Keratinocyte (primary cell): ENCODE results near the gene CAMSAP1. TPM values are rescaled to one million over a fixed set of nuclear protein-coding genes. Genes with fewer than 3 reads are reported as not detected.

Experiments
- DNase-seq: peaks from one replicate; pipeline ENCODE4 v3.0.0-alpha.2; 2011; ENCODE audit warnings: low read depth, missing footprints, low spot score
- FAIRE-seq: peaks from 2 replicates; lab custom pipeline; 2011; peaks lifted over from hg19 to GRCh38; lab: Jason Lieb, UNC
- H2AFZ ChIP-seq: 2 replicates; pipeline ENCODE4 v1.6.0; 2012; ENCODE audit warnings: low read length, control low read depth, inconsistent platforms; ENCODE audit not compliant: control insufficient read depth
- H3K27ac ChIP-seq: 2 replicates; pipeline ENCODE4 v1.5.1; 2011; ENCODE audit warnings: low read length; ENCODE audit not compliant: control insufficient read depth, insufficient read depth
- H3K27me3 ChIP-seq: 3 replicates; pipeline ENCODE4 v1.6.0; 2011; ENCODE audit warnings: low read length; ENCODE audit not compliant: control insufficient read depth, insufficient read depth; ENCODE audit errors: extremely low read depth
- H3K36me3 ChIP-seq, 2 experiments: 2 replicates in 1 of 2; 3 replicates in 1 of 2; pipeline ENCODE4 v1.5.1; 2011; ENCODE audit warnings: low read length in 2 of 2, mild to moderate bottlenecking in 1 of 2; ENCODE audit not compliant: control insufficient read depth in 2 of 2, insufficient read depth in 2 of 2; ENCODE audit errors: extremely low read depth in 1 of 2
- H3K4me1 ChIP-seq: 3 replicates; pipeline ENCODE4 v1.5.1; 2011; ENCODE audit warnings: low read length; ENCODE audit not compliant: control insufficient read depth, insufficient read depth; ENCODE audit errors: extremely low read depth
- H3K4me2 ChIP-seq: 3 replicates; pipeline ENCODE4 v1.6.0; 2011; ENCODE audit warnings: low read depth, low read length; ENCODE audit not compliant: control insufficient read depth, insufficient read depth; ENCODE audit errors: extremely low read depth
- H3K4me3 ChIP-seq, 3 experiments: fragments of 200-600 bp in 1 of 3; sonication (generic) in 1 of 3; 2 replicates in 2 of 3; 3 replicates in 1 of 3; pipeline ENCODE4 v1.5.1; 2011 to 2016; ENCODE audit warnings: low read length in 3 of 3, mild to moderate bottlenecking in 3 of 3, control low read depth in 2 of 3, inconsistent platforms in 1 of 3, low read depth in 1 of 3, mixed read lengths in 1 of 3, mixed run types in 1 of 3, moderate library complexity in 1 of 3; ENCODE audit not compliant: control insufficient read depth in 2 of 3, insufficient read depth in 2 of 3; ENCODE audit errors: extremely low read depth in 1 of 3
- H3K79me2 ChIP-seq: 2 replicates; pipeline ENCODE4 v1.6.0; 2012; ENCODE audit warnings: low read length; ENCODE audit not compliant: control insufficient read depth, insufficient read depth
- H3K9ac ChIP-seq: 3 replicates; pipeline ENCODE4 v1.6.0; 2011; ENCODE audit warnings: low read length; ENCODE audit not compliant: control insufficient read depth, insufficient read depth; ENCODE audit errors: extremely low read depth
- H3K9me1 ChIP-seq: 3 replicates; pipeline ENCODE4 v1.6.0; 2011; ENCODE audit warnings: low read length; ENCODE audit not compliant: control insufficient read depth, insufficient read depth; ENCODE audit errors: extremely low read depth
- H3K9me3 ChIP-seq: 2 replicates; pipeline ENCODE4 v1.5.1; 2012; ENCODE audit warnings: low read depth, low read length; ENCODE audit not compliant: control insufficient read depth
- H4K20me1 ChIP-seq: 3 replicates; pipeline ENCODE4 v1.6.0; 2011; ENCODE audit warnings: low read length; ENCODE audit not compliant: control insufficient read depth, insufficient read depth; ENCODE audit errors: extremely low read depth
- EZH2 ChIP-seq: IDR thresholded peaks from one replicate; pipeline ENCODE4 v1.6.1; 2012; ENCODE audit warnings: inconsistent platforms, mild to moderate bottlenecking, low read length, moderate library complexity
- dilution Hi-C: fragments of 300-500 bp; cut with MboI; formaldehyde crosslinking; loops from one replicate; pipeline ENCODE4 v1.7.0; 2020; ENCODE audit warnings: low sequenced_read_pairs; ENCODE audit not compliant: extremely low pct_ligation_motif_present
- polyA plus RNA-seq, 5 experiments: library from polyadenylated mRNA; depleted of rRNA in 3 of 5; stranded (reverse) in 3 of 5; stranded (forward) in 1 of 5; unstranded in 1 of 5; fragments of >200 nt; gene quantifications; 1 replicate in 1 of 5; 2 replicates in 3 of 5; 3 replicates in 1 of 5; pipeline versions ENCODE4 v1.2.1 to v1.2.3, GENCODE V29; 2011 to 2012; ENCODE audit warnings: missing spikeins in 2 of 5, low read depth in 1 of 5, low replicate concordance in 1 of 5
- TF ChIP-seq, protein P1 (sequence below), 3 experiments: IDR thresholded peaks in 1 of 3; conservative IDR thresholded peaks in 1 of 3; optimal IDR thresholded peaks in 1 of 3; 2 replicates in 2 of 3; 3 replicates in 1 of 3; pipeline versions ENCODE3 to v1.5.1; 2011; ENCODE audit warnings: low read length in 3 of 3, mild to moderate bottlenecking in 3 of 3, moderate library complexity in 2 of 3, control low read depth in 1 of 3, inconsistent platforms in 1 of 3; ENCODE audit not compliant: insufficient read depth in 2 of 3; ENCODE audit errors: extremely low read depth in 1 of 3

CAMSAP1 gene
- polyA plus RNA-seq, 1 donor (not counting 4 experiments of a cell fraction or from before 2014, with no cell fraction given): 8.3 TPM

DNA sequence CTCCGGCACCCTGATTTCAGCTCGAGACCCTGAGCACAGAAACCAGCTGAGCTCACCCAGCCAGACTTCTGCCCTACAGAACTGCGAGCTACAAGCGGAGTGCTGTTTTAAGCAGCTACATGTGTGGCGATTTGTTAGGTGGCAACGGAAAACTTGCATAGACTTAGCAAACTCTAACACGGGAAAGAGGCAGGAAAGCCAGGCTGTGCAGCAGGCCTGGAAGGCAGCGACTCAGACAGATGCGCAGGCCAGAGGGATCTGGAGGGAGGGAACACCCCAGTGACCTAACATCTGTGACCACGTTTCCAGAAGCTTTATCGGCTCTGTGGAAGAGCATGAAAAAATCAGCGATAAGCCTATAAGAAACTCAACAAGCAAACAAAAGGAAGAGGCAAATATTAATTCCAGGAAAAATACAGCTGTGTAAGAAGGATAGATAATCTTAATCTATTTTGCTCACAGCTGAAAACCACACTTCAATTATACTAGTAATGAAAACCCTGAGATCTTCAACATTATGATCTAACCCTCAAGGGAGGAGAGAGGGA lies 42.9 kb upstream of the CAMSAP1 start:
- Histone ChIP-seq H3K4me2 (peak overlapping the region; percentile 25), H3K79me2 (peaks cover 1% of the 10 kb centered on the region), H3K4me3 (no peak overlapping the region), H3K9me3 (no peaks in the 10 kb centered on the region), H3K27me3 (no peaks in the 10 kb centered on the region), H3K36me3 (peaks cover 17 to 39% of the 10 kb centered on the region in 2 experiments), H2AFZ (no peak overlapping the region), H3K9me1 (no peaks in the 10 kb centered on the region), H4K20me1 (no peaks in the 10 kb centered on the region), H3K27ac (peak overlapping the region; percentile 95), H3K4me1 (peaks cover 43% of the 10 kb centered on the region), H3K9ac (peak overlapping the region; percentile 61)
- no peak for DNase-seq
- dilution Hi-C loops: no loop called here
- FAIRE-seq: no peak
- no peak for TF ChIP-seq EZH2
- TF ChIP-seq, protein P1, sequence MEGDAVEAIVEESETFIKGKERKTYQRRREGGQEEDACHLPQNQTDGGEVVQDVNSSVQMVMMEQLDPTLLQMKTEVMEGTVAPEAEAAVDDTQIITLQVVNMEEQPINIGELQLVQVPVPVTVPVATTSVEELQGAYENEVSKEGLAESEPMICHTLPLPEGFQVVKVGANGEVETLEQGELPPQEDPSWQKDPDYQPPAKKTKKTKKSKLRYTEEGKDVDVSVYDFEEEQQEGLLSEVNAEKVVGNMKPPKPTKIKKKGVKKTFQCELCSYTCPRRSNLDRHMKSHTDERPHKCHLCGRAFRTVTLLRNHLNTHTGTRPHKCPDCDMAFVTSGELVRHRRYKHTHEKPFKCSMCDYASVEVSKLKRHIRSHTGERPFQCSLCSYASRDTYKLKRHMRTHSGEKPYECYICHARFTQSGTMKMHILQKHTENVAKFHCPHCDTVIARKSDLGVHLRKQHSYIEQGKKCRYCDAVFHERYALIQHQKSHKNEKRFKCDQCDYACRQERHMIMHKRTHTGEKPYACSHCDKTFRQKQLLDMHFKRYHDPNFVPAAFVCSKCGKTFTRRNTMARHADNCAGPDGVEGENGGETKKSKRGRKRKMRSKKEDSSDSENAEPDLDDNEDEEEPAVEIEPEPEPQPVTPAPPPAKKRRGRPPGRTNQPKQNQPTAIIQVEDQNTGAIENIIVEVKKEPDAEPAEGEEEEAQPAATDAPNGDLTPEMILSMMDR (optimal IDR thresholded peaks at IDR 0.05 in 1 of 3, IDR thresholded peaks at IDR 0.05 in 1 of 3, conservative IDR thresholded peaks at IDR 0.05 in 1 of 3; ENCODE audit: extremely low read depth in 1 of 3, insufficient read depth in 2 of 3, low read length in 3 of 3): no peak

DNA sequence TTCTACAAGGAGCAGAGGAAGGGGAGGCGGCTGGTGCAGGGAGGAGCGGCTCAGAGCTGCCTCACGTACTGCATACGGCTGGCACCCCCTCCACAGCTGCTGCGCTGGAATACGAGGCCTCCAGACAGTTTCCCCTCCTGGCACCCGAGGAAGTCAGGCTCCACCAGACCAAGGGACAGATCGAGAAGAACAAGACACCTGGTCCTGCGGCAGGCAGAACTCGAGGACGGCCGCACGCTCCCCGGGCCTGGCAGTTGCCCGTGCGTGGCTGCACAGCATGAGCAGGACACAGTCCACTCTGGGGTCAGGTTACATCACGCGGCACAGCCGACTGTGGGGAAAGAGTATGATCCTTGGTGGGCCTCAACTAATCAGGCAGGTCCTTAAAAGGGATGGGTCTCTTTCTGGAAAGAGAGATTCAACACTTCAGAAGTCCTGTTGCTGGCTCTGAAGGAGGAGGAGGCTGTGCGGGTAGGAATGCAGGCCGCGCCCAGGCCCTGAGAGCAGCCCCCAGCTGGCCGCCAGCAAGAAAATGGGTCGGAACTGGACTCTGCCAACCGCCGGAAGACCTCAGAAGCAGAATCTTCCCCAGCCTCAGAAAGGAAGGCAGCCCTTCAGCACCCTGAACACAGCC lies 42.3 kb upstream of the CAMSAP1 start:
- Histone ChIP-seq H3K9me1 (no peaks in the 10 kb centered on the region), H3K9me3 (no peaks in the 10 kb centered on the region), H2AFZ (no peak overlapping the region), H3K4me1 (peaks cover 43% of the 10 kb centered on the region), H3K9ac (peak overlapping the region; percentile 61), H3K79me2 (peaks cover 1% of the 10 kb centered on the region), H3K4me2 (peak overlapping the region; percentile 32), H4K20me1 (no peaks in the 10 kb centered on the region), H3K27ac (peak overlapping the region; percentile 95), H3K4me3 (no peak overlapping the region), H3K36me3 (peaks cover 15 to 43% of the 10 kb centered on the region in 2 experiments), H3K27me3 (no peaks in the 10 kb centered on the region)
- DNase-seq (no peak), FAIRE-seq (no peak)
- dilution Hi-C loops: no loop called here
- TF ChIP-seq EZH2: no peak
- TF ChIP-seq, protein P1 (optimal IDR thresholded peaks at IDR 0.05 in 1 of 3, IDR thresholded peaks at IDR 0.05 in 1 of 3, conservative IDR thresholded peaks at IDR 0.05 in 1 of 3; ENCODE audit: extremely low read depth in 1 of 3, insufficient read depth in 2 of 3, low read length in 3 of 3): no peak
